B cell (primary cell): Measurements from ENCODE around the gene GAREM1. TPM values are rescaled to one million over a fixed set of nuclear protein-coding genes. Genes with fewer than 3 reads are reported as not detected.
"Not testable (repeated sequence)": the region's sequence is repeated elsewhere in the genome, so short reads cannot be mapped to it uniquely, and the experiment has no call there.

ENCODE experiments used
- ATAC-seq: fragments of 200-7000 bp; cut with Tn5 transposase; one replicate; pipeline ENCODE4 v1.10.0; 2021; ENCODE audit warnings: low read depth, mild to moderate bottlenecking, moderate number of reproducible peaks, moderate library complexity
- CTCF ChIA-PET: fragments of 350-600 bp; sonication (Branson Sonifier 250); formaldehyde crosslinking; loops from one replicate; lab custom pipeline; 2021; ENCODE audit warnings: antibody characterized with exemption, inconsistent platforms; lab: Charles Lee
- POLR2A ChIA-PET: fragments of 350-600 bp; sonication (Branson Sonifier 250); formaldehyde crosslinking; loops from one replicate; lab custom pipeline; 2021; ENCODE audit warnings: antibody characterized with exemption; lab: Charles Lee
- DNase-seq: peaks from one replicate; pipeline ENCODE4 v3.0.0; 2013
- H2AFZ ChIP-seq: 2 replicates; pipeline ENCODE4 v1.6.1; 2012; ENCODE audit warnings: mild to moderate bottlenecking, low read depth, low read length; ENCODE audit not compliant: insufficient read depth, poor library complexity, severe bottlenecking
- H3K27ac ChIP-seq, 2 donors: 1 replicate in 1 of 2; 2 replicates in 1 of 2; pipeline ENCODE4 v1.5.1; 2012 to 2013; ENCODE audit warnings: low read length in 2 of 2, mild to moderate bottlenecking in 2 of 2, moderate library complexity in 1 of 2
- H3K27me3 ChIP-seq, 4 experiments: fragments of 200-600 bp in 1 of 4; sonication (generic) in 1 of 4; replicated peaks in 1 of 4; 1 replicate in 2 of 4; 2 replicates in 2 of 4; pipeline versions ENCODE4 v1.6.1 to v1.7.0; 2013 to 2016; ENCODE audit warnings: low read length in 3 of 4, mild to moderate bottlenecking in 2 of 4, mixed read lengths in 1 of 4, moderate library complexity in 1 of 4; ENCODE audit not compliant: insufficient read depth in 4 of 4, control insufficient read depth in 3 of 4; ENCODE audit errors: control extremely low read depth in 1 of 4
- H3K36me3 ChIP-seq, 2 experiments: replicated peaks in 1 of 2; 1 replicate in 1 of 2; 2 replicates in 1 of 2; pipeline versions ENCODE4 v1.6.1 to v1.7.1; 2013; ENCODE audit warnings: low read length in 1 of 2; ENCODE audit not compliant: insufficient read depth in 2 of 2, control insufficient read depth in 1 of 2; ENCODE audit errors: control extremely low read depth in 1 of 2, extremely low read depth in 1 of 2
- H3K4me1 ChIP-seq, 2 donors: fragments of 200-600 bp in 1 of 2; sonication (generic) in 1 of 2; 1 replicate in 1 of 2; 2 replicates in 1 of 2; pipeline versions ENCODE4 v1.5.1 to v1.6.1; 2013 to 2017; ENCODE audit warnings: low read length in 2 of 2; ENCODE audit not compliant: control insufficient read depth in 2 of 2, insufficient read depth in 2 of 2
- H3K4me2 ChIP-seq: replicated peaks from 2 replicates; pipeline ENCODE3; 2012; ENCODE audit warnings: mild to moderate bottlenecking, low read depth, low read length; ENCODE audit not compliant: poor library complexity, severe bottlenecking
- H3K4me3 ChIP-seq, 5 experiments: fragments of 200-600 bp in 1 of 5; sonication (generic) in 1 of 5; 1 replicate in 3 of 5; 2 replicates in 2 of 5; pipeline versions ENCODE4 v1.5.1 to v1.7.0; 2011 to 2016; ENCODE audit warnings: low read length in 4 of 5, mild to moderate bottlenecking in 4 of 5, low read depth in 2 of 5, control low read depth in 1 of 5, moderate library complexity in 1 of 5; ENCODE audit not compliant: insufficient read depth in 1 of 5; ENCODE audit errors: control extremely low read depth in 1 of 5, extremely low read depth in 1 of 5
- H3K79me2 ChIP-seq: fragments of 200-600 bp; sonication (generic); one replicate; pipeline ENCODE4 v1.6.0; 2016; ENCODE audit warnings: low read length; ENCODE audit not compliant: control insufficient read depth, insufficient read depth
- H3K9ac ChIP-seq: fragments of 200-600 bp; sonication (generic); 2 replicates; pipeline ENCODE4 v1.6.1; 2017; ENCODE audit warnings: mild to moderate bottlenecking, low read length, moderate library complexity
- H3K9me3 ChIP-seq, 3 donors: one replicate each; pipeline versions ENCODE4 v1.6.1 to v1.7.1; 2013; ENCODE audit warnings: low read length in 2 of 3; ENCODE audit not compliant: control insufficient read depth in 2 of 3, insufficient read depth in 1 of 3; ENCODE audit errors: control extremely low read depth in 1 of 3
- H4K20me1 ChIP-seq: 2 replicates; pipeline ENCODE4 v1.6.0; 2012; ENCODE audit warnings: mild to moderate bottlenecking, low read length; ENCODE audit not compliant: insufficient read depth, control insufficient read depth, poor library complexity, severe bottlenecking
- H3K27ac Mint-ChIP-seq: one replicate; pipeline ENCODE4 v1.8.0; 2021; ENCODE audit warnings: mixed read lengths
- H3K27me3 Mint-ChIP-seq: one replicate; pipeline ENCODE4 v1.8.0; 2021; ENCODE audit warnings: mixed read lengths
- H3K4me1 Mint-ChIP-seq: one replicate; pipeline ENCODE4 v1.8.0; 2021; ENCODE audit warnings: mixed read lengths
- H3K4me3 Mint-ChIP-seq: one replicate; pipeline ENCODE4 v1.8.0; 2021; ENCODE audit warnings: mixed read lengths
- H3K9me3 Mint-ChIP-seq: one replicate; pipeline ENCODE4 v1.8.0; 2022; ENCODE audit warnings: mixed read lengths; ENCODE audit not compliant: insufficient read depth
- EZH2 ChIP-seq: IDR thresholded peaks from 2 replicates; pipeline ENCODE4 v1.6.1; 2012; ENCODE audit warnings: borderline replicate concordance, low read depth, mild to moderate bottlenecking, moderate library complexity, low read length; ENCODE audit not compliant: insufficient read depth, poor library complexity, severe bottlenecking
- WGBS: methylation state at CpG from one replicate; pipeline ENCODE4 v1.1.5; 2013; ENCODE audit warnings: missing lambda C conversion rate; ENCODE audit not compliant: insufficient coverage; 5-methylcytosine and 5-hydroxymethylcytosine counted together
- intact Hi-C: fragments of 100-400 bp; cut with micrococcal nuclease; formaldehyde crosslinking; loops from one replicate; pipeline ENCODE4 v1.10.0; 2022
- polyA plus RNA-seq: library from polyadenylated mRNA; depleted of rRNA; stranded (reverse); fragments of >200 nt; gene quantifications from 2 replicates; pipeline ENCODE4 v1.2.3, GENCODE V29; 2012
- total RNA-seq, 2 donors: library from RNA; stranded (reverse); fragments of 120-200 nt in 1 of 2; gene quantifications; 1 replicate in 1 of 2; 2 replicates in 1 of 2; pipeline versions ENCODE4 v1.2.3 to v1.2.4, GENCODE V29; 2013 to 2022
- TF ChIP-seq, protein P1 (sequence below): fragments of 200-600 bp; IDR thresholded peaks from one replicate; pipeline ENCODE4 v1.8.0; 2022; ENCODE audit warnings: antibody characterized with exemption, mild to moderate bottlenecking

The GAREM1 gene
- total and polyA plus RNA-seq, 2 donors (not counting 1 experiment from before 2014, with no cell fraction given): not detected

DNA sequence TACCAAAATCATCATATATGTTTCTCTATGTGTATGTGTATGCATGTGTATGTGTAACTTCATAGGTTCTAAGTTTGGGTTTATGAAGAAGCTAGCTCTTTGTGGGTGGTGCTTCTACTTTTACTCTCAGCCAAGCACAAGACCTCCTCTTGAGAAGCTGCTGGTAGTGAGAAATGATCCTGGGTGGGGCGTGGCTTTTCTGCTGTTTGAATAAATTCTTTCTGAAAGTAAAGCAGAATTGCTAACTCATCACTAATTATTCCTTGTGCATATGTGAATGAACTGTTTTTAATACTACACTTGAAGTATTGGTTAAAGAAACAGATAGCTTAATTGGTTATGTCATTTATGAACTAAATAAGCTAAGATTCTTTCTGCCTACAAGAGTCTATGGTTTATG lies 7.6 kb upstream of the GAREM1 start:
- H3K36me3 ChIP-seq: no peaks in the 10 kb centered on the region
- no CpG with 5 or more reads among the region's 1 CpG for WGBS
- Mint-ChIP-seq H3K4me1 (no peaks in the 10 kb centered on the region), H3K27me3 (peaks cover 27% of the 10 kb centered on the region), H3K9me3 (no peaks in the 10 kb centered on the region), H3K27ac (no peak overlapping the region), H3K4me3 (no peak overlapping the region)
- DNase-seq (no peak), ATAC-seq (no peak)
- peaks cover 0 to 14% (median 2%) of the 10 kb centered on the region in 4 experiments for H3K27me3 ChIP-seq
- H3K4me3 ChIP-seq: no peak overlapping the region
- H3K4me1 ChIP-seq: no peaks in the 10 kb centered on the region
- no peaks in the 10 kb centered on the region for H3K9me3 ChIP-seq
- no peaks in the 10 kb centered on the region for H4K20me1 ChIP-seq
- ChIA-PET CTCF (interaction anchor here (1.2 kb wide), 1 partner anchor 322 kb away, joined by 3 read pairs; no protein-coding TSS in a partner anchor), POLR2A (no interaction called here)
- TF ChIP-seq, protein P1, sequence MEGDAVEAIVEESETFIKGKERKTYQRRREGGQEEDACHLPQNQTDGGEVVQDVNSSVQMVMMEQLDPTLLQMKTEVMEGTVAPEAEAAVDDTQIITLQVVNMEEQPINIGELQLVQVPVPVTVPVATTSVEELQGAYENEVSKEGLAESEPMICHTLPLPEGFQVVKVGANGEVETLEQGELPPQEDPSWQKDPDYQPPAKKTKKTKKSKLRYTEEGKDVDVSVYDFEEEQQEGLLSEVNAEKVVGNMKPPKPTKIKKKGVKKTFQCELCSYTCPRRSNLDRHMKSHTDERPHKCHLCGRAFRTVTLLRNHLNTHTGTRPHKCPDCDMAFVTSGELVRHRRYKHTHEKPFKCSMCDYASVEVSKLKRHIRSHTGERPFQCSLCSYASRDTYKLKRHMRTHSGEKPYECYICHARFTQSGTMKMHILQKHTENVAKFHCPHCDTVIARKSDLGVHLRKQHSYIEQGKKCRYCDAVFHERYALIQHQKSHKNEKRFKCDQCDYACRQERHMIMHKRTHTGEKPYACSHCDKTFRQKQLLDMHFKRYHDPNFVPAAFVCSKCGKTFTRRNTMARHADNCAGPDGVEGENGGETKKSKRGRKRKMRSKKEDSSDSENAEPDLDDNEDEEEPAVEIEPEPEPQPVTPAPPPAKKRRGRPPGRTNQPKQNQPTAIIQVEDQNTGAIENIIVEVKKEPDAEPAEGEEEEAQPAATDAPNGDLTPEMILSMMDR: no peak
- TF ChIP-seq EZH2: no peak
- no peaks in the 10 kb centered on the region for H3K79me2 ChIP-seq
- no peak overlapping the region for H2AFZ ChIP-seq
- no peak overlapping the region for H3K4me2 ChIP-seq
- intact Hi-C loops: no loop called here
- H3K9ac ChIP-seq: no peak overlapping the region
- no peak overlapping the region for H3K27ac ChIP-seq

GRCh38 chr18:32476106-32476505 lies 5.4 kb upstream of the GAREM1 start:
- 100% methylated on average over 1 of the region's 2 CpGs for WGBS
- POLR2A ChIA-PET: no interaction called here

DNA sequence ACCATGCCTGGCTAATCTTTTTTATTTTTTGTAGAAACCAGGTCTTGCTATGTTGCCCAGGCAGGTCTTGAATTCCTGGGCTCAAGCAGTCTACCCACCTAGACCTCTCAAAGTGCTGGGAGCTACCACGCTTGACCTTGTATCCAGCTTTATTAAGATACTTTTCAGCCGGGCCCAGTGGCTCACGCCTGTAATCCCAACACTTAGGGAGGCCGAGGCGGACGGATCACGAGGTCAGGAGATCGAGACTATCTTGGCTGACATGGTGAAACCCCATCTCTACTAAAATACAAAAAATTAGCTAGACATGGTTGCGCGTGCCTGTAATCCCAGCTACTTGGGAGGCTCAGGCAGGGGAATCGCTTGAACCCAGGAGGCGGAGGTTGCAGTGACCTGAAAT lies 4.4 kb upstream of the GAREM1 start:
- H3K9me3 ChIP-seq, H3K27ac ChIP-seq, POLR2A ChIA-PET, DNase-seq, H3K4me1 ChIP-seq, H3K9ac ChIP-seq, H3K27ac Mint-ChIP-seq, CTCF ChIA-PET, intact Hi-C loops, H4K20me1 ChIP-seq, H3K4me2 ChIP-seq, H3K4me3 Mint-ChIP-seq, H3K36me3 ChIP-seq, H2AFZ ChIP-seq, ATAC-seq, H3K79me2 ChIP-seq, H3K9me3 Mint-ChIP-seq, H3K4me3 ChIP-seq: not testable (repeated sequence)
- H3K27me3 ChIP-seq: peaks cover 0 to 27% (median 4%) of the 10 kb centered on the region in 4 experiments
- peaks cover 43% of the 10 kb centered on the region for H3K27me3 Mint-ChIP-seq
- peaks cover 12% of the 10 kb centered on the region for H3K4me1 Mint-ChIP-seq
- 94% methylated on average over 11 of the region's 12 CpGs for WGBS

More at GRCh38 chr18:32476106-32476505, 5.4 kb upstream of the GAREM1 start:
- Histone ChIP-seq H3K4me1 (peaks cover 5 to 8% of the 10 kb centered on the region in 2 donors), H3K4me2 (no peak overlapping the region), H4K20me1 (no peaks in the 10 kb centered on the region), H3K9me3 (peaks cover 0 to 4% (median 0%) of the 10 kb centered on the region in 3 donors), H2AFZ (no peak overlapping the region), H3K79me2 (no peaks in the 10 kb centered on the region), H3K27me3 (peaks cover 0 to 23% (median 4%) of the 10 kb centered on the region in 4 experiments), H3K27ac (no peak overlapping the region), H3K36me3 (no peaks in the 10 kb centered on the region), H3K4me3 (no peak overlapping the region), H3K9ac (no peak overlapping the region)
- TF ChIP-seq EZH2: no peak
- TF ChIP-seq, protein P1: no peak
- CTCF ChIA-PET: interaction anchor here (0.6 kb wide), 1 partner anchor 540 kb away, joined by 3 read pairs; no protein-coding TSS in a partner anchor
- Mint-ChIP-seq H3K4me3 (no peak overlapping the region), H3K9me3 (no peaks in the 10 kb centered on the region), H3K27me3 (peaks cover 42% of the 10 kb centered on the region), H3K27ac (no peak overlapping the region), H3K4me1 (peaks cover 8% of the 10 kb centered on the region)
- no peak for ATAC-seq
- DNase-seq: no peak
- intact Hi-C loops: no loop called here
